T follicular helper cell (primary cell): ENCODE measurements around the gene BARHL1.
A peak's percentile ranks its signal among the peaks of the same experiment; 100 is the strongest.
"Not testable (repeated sequence)": the region's sequence is repeated elsewhere in the genome, so short reads cannot be mapped to it uniquely, and the experiment has no call there.

Experiments used
- DNase-seq: peaks from one replicate; pipeline ENCODE4 v3.0.0-alpha.2; 2020; ENCODE audit warnings: low read depth

The BARHL1 gene

GRCh38 chr9:132556714-132557113 is 25.7 kb upstream of the BARHL1 start:
- DNase-seq: no peak

- no peak for DNase-seq
Observed at GRCh38 chr9:132557159-132557558, 25.2 kb upstream of the BARHL1 start.

DNA sequence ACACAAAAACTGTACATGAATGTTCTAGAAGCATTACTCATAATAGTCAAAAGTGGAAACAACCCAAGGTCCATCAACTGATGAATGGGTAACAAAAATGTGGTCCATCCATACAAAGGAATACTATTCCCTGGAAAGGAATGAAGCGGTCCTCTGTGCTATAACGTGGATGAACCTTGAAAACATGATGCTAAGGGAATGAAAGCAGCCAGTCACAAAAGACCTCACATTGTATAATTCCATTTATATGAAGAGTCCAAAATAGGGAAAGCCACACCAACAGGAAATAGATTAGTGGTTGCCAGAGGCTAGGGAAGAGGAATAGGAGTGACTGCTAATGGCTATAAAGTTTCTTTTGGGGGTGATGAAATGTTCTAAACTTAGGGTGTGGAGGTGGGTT is 22.7 kb upstream of the BARHL1 start:
- DNase-seq: no peak

GRCh38 chr9:132560616-132561202 is 21.7 kb upstream of the BARHL1 start:
- no peak for DNase-seq

GRCh38 chr9:132562306-132562573 is 20.2 kb upstream of the BARHL1 start:
- no peak for DNase-seq

DNA sequence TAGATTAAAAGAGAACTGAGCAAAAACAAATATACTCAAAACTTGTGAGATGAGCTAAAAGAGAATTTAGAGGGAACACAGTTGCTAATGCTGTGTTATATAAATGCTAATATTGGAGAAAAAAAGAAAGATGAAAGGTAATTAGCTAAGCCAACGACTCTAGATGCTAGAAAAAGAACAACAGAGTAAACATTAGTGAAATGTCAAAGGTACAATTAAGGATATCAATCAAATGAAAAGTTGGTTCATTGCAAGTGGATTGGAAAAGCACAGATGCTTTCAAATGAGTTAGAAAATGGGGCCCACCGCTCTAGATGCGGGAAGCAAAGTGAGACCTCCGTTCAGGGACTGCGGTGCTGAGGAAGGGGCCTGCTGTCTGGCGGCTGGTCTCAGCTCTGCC is 17.9 kb upstream of the BARHL1 start:
- no peak for DNase-seq

DNA sequence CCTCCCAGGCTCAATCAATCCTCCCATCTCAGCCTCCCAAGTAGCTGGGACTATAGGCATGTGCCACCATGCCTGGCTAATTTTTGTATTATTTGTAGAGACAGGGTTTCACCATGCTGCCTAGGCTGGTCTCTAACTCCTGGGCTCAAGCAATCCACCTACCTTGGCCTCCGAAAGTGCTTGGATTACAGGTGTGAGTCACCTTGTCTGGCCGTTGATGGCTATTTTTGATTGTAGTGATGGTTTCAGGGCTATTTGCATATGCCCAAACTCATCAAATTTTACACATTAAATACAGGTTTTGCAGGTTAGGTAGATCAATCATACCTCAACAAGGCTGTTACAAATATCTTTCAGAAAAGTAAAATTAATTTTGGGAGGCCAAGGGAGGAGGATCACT is 13.6 kb upstream of the BARHL1 start:
- DNase-seq: not testable (repeated sequence)

DNA sequence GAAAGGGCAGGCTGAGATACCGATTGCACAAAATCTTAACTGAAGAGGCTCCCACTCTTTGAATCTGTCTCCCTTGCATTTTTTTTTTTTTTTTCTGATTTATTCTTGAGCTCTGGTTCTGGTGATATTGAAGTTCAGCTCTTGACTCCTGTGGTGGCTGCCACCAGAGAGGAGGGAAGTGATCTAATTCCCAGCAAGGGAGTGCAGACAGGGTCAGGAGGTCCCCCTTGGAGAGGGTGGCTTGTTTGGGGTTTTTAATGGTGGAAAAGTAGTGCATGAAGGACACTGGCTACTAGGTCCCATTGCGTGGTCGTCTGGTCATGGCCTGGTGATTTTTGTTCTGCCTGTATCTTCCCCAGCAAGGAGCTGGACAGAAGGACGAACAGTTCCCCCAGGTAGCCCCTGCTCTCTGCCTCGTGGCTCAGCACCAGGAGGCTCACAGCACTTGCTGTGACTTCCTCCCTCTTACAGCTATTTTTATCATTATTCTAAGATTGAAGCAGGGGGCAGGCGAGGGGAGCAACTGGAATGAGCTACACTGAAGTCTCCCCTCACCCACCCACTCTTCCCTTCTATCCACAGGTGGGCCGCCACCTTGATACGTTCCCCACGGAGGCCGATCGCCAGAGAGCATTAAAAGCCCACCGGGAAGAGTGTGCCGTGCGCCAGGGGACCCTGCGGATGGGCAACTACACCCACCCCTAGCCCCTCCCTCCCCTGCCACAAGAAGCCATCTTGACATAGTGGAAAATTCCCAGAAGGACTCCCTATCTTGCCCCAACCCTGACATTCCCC is 10.4 kb upstream of the BARHL1 start:
- no peak for DNase-seq

- no peak for DNase-seq
Observed at GRCh38 chr9:132572921-132573320, 9.5 kb upstream of the BARHL1 start.

DNA sequence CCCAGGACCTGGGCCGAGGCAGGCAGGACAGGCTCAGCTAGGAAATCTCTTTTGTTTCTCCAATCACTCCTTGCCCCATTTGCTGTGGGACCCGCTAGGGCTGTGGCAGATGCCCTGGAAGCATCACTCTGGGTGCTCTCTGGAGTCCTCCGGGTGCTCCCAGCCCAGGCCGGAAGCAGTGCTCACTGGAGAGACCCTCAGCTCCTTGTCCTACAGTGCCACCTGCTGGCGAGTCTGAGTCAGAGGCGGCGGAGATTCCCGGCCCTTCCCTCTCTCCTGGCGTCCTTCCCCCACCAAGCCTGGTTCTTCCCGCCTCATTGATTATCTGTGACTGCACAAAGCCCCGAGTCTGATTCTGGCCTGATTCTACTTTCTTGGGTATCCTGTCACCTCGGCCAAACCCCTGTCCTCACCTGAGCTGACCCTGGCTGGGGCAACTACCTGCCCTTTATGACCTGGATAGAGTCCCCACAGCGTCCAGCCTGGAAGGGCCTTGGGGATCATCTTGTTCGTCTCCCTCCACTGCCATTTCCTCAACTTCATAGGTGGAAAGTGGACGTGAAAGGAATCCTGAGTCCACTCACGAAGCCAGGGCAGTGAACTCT is 7.3 kb upstream of the BARHL1 start:
- DNase-seq: peak; percentile 8

DNA sequence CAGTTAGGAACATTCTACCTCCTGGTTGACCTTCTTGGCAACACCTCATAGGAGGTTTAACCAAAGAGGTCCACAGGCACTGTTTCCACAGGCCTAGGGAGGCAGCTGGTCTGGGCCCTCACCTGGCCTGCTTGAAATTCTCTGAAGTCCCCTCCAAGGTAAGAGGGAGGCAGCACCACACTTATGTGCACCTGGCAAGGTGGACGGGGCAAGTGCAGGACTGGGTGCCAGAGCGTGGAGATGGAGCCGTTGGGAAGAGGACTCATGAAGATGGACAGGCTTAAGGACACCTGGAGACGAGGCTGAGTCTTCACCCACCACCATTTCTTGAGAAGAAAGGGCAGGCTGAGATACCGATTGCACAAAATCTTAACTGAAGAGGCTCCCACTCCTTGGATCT is 6.6 kb upstream of the BARHL1 start:
- DNase-seq: no peak

GRCh38 chr9:132577119-132577518 is 5.3 kb upstream of the BARHL1 start:
- no peak for DNase-seq

DNA sequence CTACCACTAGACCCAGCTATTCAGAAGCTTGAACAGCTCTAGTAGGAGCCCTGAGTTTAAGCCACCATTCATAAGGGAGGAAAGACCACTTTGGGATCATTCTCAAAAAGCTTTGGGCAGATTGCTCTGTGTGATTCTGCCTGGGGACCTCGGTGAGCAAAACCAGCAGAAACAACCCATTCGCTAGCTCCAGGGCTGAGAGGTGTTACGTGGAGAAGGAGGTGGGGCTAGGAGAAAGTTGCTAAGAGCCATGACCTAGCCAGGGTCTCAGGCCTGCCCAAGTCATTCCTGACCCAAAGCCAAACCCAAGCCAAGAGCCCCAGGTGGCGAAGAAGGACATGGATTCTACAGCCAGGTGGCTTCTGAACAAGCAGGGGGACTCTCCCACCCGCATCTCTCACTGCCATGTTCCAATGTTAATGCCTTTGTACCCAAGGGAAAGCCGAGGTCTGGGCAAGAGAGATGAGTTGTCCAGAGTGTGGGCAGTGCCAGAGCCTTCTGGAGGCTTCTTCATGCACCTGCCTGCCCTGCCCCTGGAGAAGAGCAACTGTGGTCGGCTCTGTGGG is 4.0 kb upstream of the BARHL1 start:
- DNase-seq: no peak

DNA sequence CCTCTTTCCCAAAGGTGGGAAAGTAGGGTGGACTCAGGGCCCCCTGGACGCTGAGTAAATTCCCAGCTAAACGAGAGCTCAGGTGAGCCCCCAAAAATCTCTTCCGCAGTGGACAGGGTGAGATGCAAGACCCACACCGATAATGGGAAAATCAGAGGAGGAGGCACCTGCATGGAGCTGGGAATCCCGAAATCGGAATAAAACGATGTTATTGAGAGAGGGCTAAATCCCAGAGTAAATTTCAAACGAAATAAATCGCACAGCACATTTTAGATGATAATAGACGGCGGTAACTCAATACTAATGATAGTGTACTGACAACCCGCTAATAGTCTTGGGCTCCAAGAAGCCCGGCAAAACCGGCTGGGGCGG is 3.0 kb upstream of the BARHL1 start:
- no peak for DNase-seq

DNA sequence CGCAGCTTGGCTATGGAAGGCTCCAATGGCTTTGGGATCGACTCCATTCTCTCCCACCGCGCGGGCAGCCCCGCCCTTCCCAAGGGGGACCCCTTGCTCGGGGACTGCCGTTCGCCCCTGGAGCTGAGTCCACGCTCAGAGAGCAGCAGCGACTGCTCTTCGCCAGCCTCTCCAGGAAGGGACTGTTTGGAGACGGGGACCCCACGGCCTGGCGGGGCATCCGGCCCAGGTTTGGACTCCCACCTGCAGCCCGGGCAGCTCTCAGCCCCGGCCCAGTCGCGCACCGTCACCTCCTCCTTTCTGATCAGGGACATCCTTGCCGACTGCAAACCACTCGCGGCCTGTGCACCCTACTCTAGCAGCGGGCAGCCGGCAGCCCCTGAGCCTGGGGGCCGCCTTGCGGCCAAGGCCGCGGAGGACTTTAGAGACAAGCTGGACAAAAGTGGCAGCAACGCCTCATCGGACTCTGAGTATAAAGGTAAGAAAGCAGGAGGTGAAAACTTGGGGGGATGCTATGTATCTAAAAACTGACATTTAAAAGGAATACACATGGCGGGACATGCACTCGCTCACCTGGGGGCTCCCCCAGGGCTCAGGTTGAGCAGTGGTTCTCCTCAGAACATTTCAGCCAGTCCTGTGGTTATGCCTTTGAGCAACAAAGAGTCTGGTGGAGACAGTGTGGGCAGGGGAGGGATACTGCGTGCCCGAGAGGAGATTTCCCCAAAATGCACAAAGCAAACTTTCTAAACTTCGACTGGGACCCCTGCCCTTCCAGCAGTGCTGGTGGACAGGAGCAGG is 579 bp downstream of the BARHL1 start:
- DNase-seq: no peak

DNA sequence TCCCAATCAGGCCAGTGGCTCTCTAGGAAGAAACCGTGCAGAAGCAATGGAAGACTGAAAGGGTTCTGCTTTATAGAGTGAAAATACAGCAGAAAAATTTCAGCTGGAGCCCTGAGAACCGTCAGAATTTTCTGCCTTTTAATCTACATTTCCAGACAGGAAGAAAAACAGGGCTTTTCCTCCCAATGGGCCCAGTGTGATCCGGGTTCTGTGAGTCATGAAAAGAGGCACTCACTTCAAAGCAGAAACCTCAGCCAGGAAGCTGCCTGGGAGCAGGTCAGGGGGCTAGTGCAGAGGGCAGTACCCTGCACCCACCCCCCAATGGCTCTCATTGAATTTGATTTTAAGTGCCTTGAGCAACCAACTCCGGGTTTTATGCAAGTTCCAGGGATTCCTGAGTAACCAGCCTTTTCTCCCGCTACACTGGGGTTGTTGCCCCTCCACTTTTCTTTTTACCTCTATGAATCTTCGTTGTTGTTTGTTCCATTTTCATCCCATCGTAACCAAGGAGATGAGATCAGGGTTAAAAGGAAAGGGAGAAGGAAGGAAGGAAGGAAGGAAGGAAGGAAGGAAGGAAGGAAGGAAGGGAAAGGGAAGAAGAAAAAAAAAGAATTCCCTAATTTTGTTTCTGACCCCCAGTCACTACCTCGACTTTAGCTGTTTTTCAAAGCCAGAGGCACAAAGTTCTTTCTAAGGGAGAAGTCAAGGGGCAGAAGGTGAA is 1.3 kb downstream of the BARHL1 start:
- DNase-seq: no peak

DNA sequence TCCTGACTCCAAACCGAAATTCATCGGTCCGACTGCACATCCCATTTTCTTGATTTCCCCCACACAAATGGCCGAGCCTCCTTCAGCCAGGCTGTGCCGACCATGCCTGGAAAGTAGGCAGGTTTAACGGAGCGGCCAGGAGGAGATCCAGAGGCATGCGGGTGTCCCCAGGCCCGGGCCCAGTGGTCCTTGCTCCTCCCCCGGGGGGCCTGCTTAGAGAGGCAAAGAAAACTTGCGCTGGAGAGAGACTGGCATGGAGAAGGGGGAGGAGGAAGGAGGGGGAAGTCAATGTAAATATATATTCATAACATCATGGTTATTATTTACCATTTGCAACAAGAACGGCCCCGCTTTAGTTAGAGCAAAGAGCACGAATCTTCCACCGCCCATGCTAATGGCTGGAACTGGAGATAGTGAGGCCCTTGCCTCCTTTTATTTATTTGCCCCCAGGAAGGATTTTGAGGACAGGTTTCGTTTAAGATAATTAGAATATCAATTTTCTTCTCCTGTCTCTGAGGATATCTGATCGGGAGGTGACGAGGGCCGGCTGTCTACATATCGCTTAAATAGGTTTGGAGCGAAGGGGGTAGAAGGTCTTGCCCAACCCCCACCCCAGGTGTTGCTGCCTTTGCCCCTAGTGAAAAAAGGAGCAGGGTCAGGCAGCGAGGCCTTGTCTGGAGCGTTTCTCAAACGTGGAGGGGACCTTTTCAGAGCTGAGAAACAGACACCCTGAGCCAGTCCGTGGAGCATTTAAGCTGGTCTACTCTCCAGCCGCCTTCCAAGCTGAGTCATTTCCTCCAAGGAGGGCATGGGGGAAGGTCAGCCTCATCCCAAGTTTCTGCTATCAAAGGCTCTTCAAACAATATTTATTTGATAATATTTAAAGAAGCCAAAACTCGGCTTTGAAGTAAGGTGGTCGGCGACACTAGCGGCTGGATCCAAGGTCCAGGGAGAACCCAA is 2.5 kb downstream of the BARHL1 start:
- DNase-seq: no peak

GRCh38 chr9:132585954-132586829 is 3.8 kb downstream of the BARHL1 start:
- DNase-seq: no peak

- DNase-seq: no peak
Observed at GRCh38 chr9:132586830-132587591, 4.6 kb downstream of the BARHL1 start.
